ENCODE data around the gene NKAP.
"Not testable (repeated sequence)": the region's sequence is repeated elsewhere in the genome, so short reads cannot be mapped to it uniquely, and the experiment has no call there.

The NKAP gene

GRCh38 chrX:119943185-119943988, at the start of gene NKAP:
Gene NKAP (minus strand): TSS chrX:119943751. CDS start chrX:119943605, 146 bp downstream.
- peak; percentile 77 to 78 for DNase-seq

- no peak for DNase-seq
These were observed 47.6 kb upstream of the NKAP start for GRCh38 chrX:119991005-119991787.

- DNase-seq, result no peak
These were observed 47.0 kb upstream of the NKAP start for GRCh38 chrX:119990556-119991004.

- no peak for DNase-seq
These were observed 46.5 kb upstream of the NKAP start for GRCh38 chrX:119989905-119990555.

GRCh38 chrX:119986203-119986602, 42.7 kb upstream of the NKAP start:
- DNase-seq, result no peak

GRCh38 chrX:119984652-119985051, 41.1 kb upstream of the NKAP start:
- DNase-seq, result no peak

- DNase-seq, result no peak
These were observed 39.9 kb upstream of the NKAP start for GRCh38 chrX:119983494-119983893.

GRCh38 chrX:119982145-119982544, 38.6 kb upstream of the NKAP start:
- DNase-seq, result no peak

- peak in 1 of 2 experiments; percentile 6 for DNase-seq
These were observed 37.9 kb upstream of the NKAP start for GRCh38 chrX:119981286-119982070.

- DNase-seq, result not testable (repeated sequence)
These were observed 33.6 kb upstream of the NKAP start for GRCh38 chrX:119977172-119977571.

- DNase-seq, result no peak
These were observed 27.6 kb upstream of the NKAP start for GRCh38 chrX:119971184-119971583.

GRCh38 chrX:119970574-119970973, 27.0 kb upstream of the NKAP start:
- no peak for DNase-seq

GRCh38 chrX:119966837-119967236, 23.3 kb upstream of the NKAP start:
- DNase-seq, result not testable (repeated sequence)

- DNase-seq, result no peak
These were observed 17.1 kb upstream of the NKAP start for GRCh38 chrX:119960625-119961024.

- DNase-seq, result not testable (repeated sequence)
These were observed 12.4 kb upstream of the NKAP start for GRCh38 chrX:119955807-119956570.

- DNase-seq, result no peak
These were observed 10.8 kb upstream of the NKAP start for GRCh38 chrX:119954374-119954773.

- DNase-seq, result no peak
These were observed 4.8 kb upstream of the NKAP start for GRCh38 chrX:119948381-119948780.

GRCh38 chrX:119945481-119945880, 1.9 kb upstream of the NKAP start:
- DNase-seq, result no peak

GRCh38 chrX:119942831-119943184, 743 bp downstream of the NKAP start:
- DNase-seq, result no peak

- DNase-seq, result no peak
These were observed 1.3 kb downstream of the NKAP start for GRCh38 chrX:119942173-119942819.

- no peak for DNase-seq
These were observed 2.2 kb downstream of the NKAP start for GRCh38 chrX:119941336-119941735.

Data from NCI-H187 (cell line).